ENCODE results near the gene CD209. TPM values are rescaled to one million over a fixed set of nuclear protein-coding genes. Genes with fewer than 3 reads are reported as not detected.

CD209 gene
- total RNA-seq, 4 donors from 2014 or later = 2.6 to 14.4 (median 8.8) TPM; not detected in 1

- Histone ChIP-seq H3K27me3 (no peaks in the 10 kb centered on the region), H3K4me1 (no peaks in the 10 kb centered on the region), H3K4me3 (no peak overlapping the region), H3K9me3 (no peaks in the 10 kb centered on the region), H3K27ac (no peak overlapping the region), H3K36me3 (no peaks in the 10 kb centered on the region)
- no peak for TF ChIP-seq CTCF (IDR thresholded peaks at IDR 0.05)
- TF ChIP-seq POLR2A (IDR thresholded peaks at IDR 0.05) = no peak
- intact Hi-C loops (cut with DNase I; ENCODE audit: low total_unique reads) = no loop called here
- no peak for DNase-seq
Measured at GRCh38 chr19:7743425-7743841, 3.9 kb downstream of the CD209 start.

GRCh38 chr19:7742991-7743390, 4.3 kb downstream of the CD209 start:
- H3K27me3 ChIP-seq = no peaks in the 10 kb centered on the region
- no peaks in the 10 kb centered on the region for H3K36me3 ChIP-seq
- no peak overlapping the region for H3K27ac ChIP-seq
- TF ChIP-seq POLR2A (IDR thresholded peaks at IDR 0.05) (no peak), CTCF (IDR thresholded peaks at IDR 0.05) (no peak)
- H3K4me1 ChIP-seq = no peaks in the 10 kb centered on the region
- H3K4me3 ChIP-seq = no peak overlapping the region
- no peak for DNase-seq
- H3K9me3 ChIP-seq = no peaks in the 10 kb centered on the region
- intact Hi-C loops (cut with DNase I; ENCODE audit: low total_unique reads) = no loop called here

GRCh38 chr19:7742575-7742974, 4.8 kb downstream of the CD209 start:
- H3K27ac ChIP-seq = no peak overlapping the region
- H3K27me3 ChIP-seq = no peaks in the 10 kb centered on the region
- H3K4me1 ChIP-seq = no peaks in the 10 kb centered on the region
- TF ChIP-seq POLR2A (IDR thresholded peaks at IDR 0.05) = no peak
- H3K9me3 ChIP-seq = no peaks in the 10 kb centered on the region
- no peak overlapping the region for H3K4me3 ChIP-seq
- H3K36me3 ChIP-seq = no peaks in the 10 kb centered on the region
- intact Hi-C loops (cut with DNase I; ENCODE audit: low total_unique reads) = no loop called here
- no peak for DNase-seq

GRCh38 chr19:7740682-7741054, 6.7 kb downstream of the CD209 start:
- H3K4me3 ChIP-seq = no peak overlapping the region
- DNase-seq = no peak

GRCh38 chr19:7739801-7740681, 7.3 kb downstream of the CD209 start:
- no peaks in the 10 kb centered on the region for H3K27me3 ChIP-seq
- H3K9me3 ChIP-seq = no peaks in the 10 kb centered on the region
- intact Hi-C loops (cut with DNase I; ENCODE audit: low total_unique reads) = no loop called here
- H3K4me3 ChIP-seq = no peak overlapping the region
- no peak for DNase-seq
- no peaks in the 10 kb centered on the region for H3K4me1 ChIP-seq
- no peak overlapping the region for H3K27ac ChIP-seq
- no peaks in the 10 kb centered on the region for H3K36me3 ChIP-seq
- TF ChIP-seq POLR2A (IDR thresholded peaks at IDR 0.05) (no peak), CTCF (IDR thresholded peaks at IDR 0.05) (no peak)

More at GRCh38 chr19:7740682-7741054, 6.7 kb downstream of the CD209 start:
- Histone ChIP-seq H3K27me3 (no peaks in the 10 kb centered on the region), H3K9me3 (no peaks in the 10 kb centered on the region), H3K4me1 (no peaks in the 10 kb centered on the region), H3K36me3 (no peaks in the 10 kb centered on the region), H3K27ac (no peak overlapping the region)
- TF ChIP-seq POLR2A (IDR thresholded peaks at IDR 0.05) (no peak), CTCF (IDR thresholded peaks at IDR 0.05) (no peak)
- intact Hi-C loops (cut with DNase I; ENCODE audit: low total_unique reads) = no loop called here

Data from uterus (tissue), 4 donors.